GM13977 (cell line): ENCODE results near the gene TUBB3.

ENCODE experiments used
- DNase-seq: peaks from one replicate; pipeline ENCODE4 v3.0.0; 2012; ENCODE audit warnings: low spot score
- CTCF ChIP-seq: IDR thresholded peaks from 2 replicates; pipeline ENCODE4 v1.5.1; 2012; ENCODE audit warnings: mild to moderate bottlenecking, control low read depth; ENCODE audit not compliant: insufficient read depth; ENCODE audit errors: extremely low read depth, missing control alignments
- in situ Hi-C: fragments of 300-500 bp; cut with MboI; formaldehyde crosslinking; loops from one replicate; pipeline ENCODE4 v1.12.0; 2022; ENCODE audit warnings: low sequenced_read_pairs, low pct_unique_long_range_greater_than_20kb, mixed read lengths, inconsistent platforms; ENCODE audit not compliant: unreplicated experiment

The TUBB3 gene

GRCh38 chr16:89907055-89907814, 15.9 kb upstream of the TUBB3 start:
- peak; percentile 29 for DNase-seq
- in situ Hi-C loops, result no loop called here
- no peak for TF ChIP-seq CTCF

- TF ChIP-seq CTCF, result no peak
- in situ Hi-C loops, result no loop called here
- no peak for DNase-seq
Observed at GRCh38 chr16:89908236-89908635, 14.9 kb upstream of the TUBB3 start.

GRCh38 chr16:89909777-89910716, 13.1 kb upstream of the TUBB3 start:
- in situ Hi-C loops, result no loop called here

GRCh38 chr16:89910717-89911354, 12.3 kb upstream of the TUBB3 start:
- no peak for DNase-seq
- no peak for TF ChIP-seq CTCF
- in situ Hi-C loops, result no loop called here

More at GRCh38 chr16:89909777-89910716, 13.1 kb upstream of the TUBB3 start:
- DNase-seq, result peak; percentile 86
- peak; percentile 95 for TF ChIP-seq CTCF

GRCh38 chr16:89911375-89911774, 11.8 kb upstream of the TUBB3 start:
- no peak for TF ChIP-seq CTCF
- in situ Hi-C loops, result no loop called here
- DNase-seq, result no peak

GRCh38 chr16:89912143-89912542, 11.0 kb upstream of the TUBB3 start:
- TF ChIP-seq CTCF, result no peak
- in situ Hi-C loops, result no loop called here
- DNase-seq, result no peak
